HL-60 (cell line): ENCODE data around the gene ITSN2.

ENCODE experiments used
- DNase-seq, 2 experiments: peaks; one replicate each; pipeline ENCODE4 v3.0.0-alpha.2; 2010 to 2020; ENCODE audit warnings: low read depth in 1 of 2, low spot score in 1 of 2
- H3K27ac ChIP-seq: fragments of 250-450 bp; sonication (Bioruptor Pico); replicated peaks from 2 replicates; pipeline ENCODE4 v1.5.1; 2020; ENCODE audit warnings: mild to moderate bottlenecking, moderate library complexity
- H3K27me3 ChIP-seq: fragments of 250-450 bp; sonication (Bioruptor Pico); 2 replicates; pipeline ENCODE4 v1.5.1; 2021; ENCODE audit warnings: mild to moderate bottlenecking, moderate library complexity; ENCODE audit not compliant: insufficient read depth, poor library complexity, severe bottlenecking
- H3K4me3 ChIP-seq: replicated peaks from 2 replicates; pipeline ENCODE4 v1.5.1; 2011; ENCODE audit warnings: mild to moderate bottlenecking, control low read depth, low read length; ENCODE audit not compliant: insufficient read depth
- GABPA ChIP-seq: IDR thresholded peaks from 2 replicates; pipeline ENCODE4 v1.6.1; 2012; ENCODE audit warnings: low read depth
- POLR2AphosphoS5 ChIP-seq: IDR thresholded peaks from 2 replicates; pipeline ENCODE4 v1.6.1; 2012; ENCODE audit warnings: low read depth
- REST ChIP-seq: IDR thresholded peaks from 2 replicates; pipeline ENCODE4 v1.6.1; 2012; ENCODE audit warnings: low read depth; ENCODE audit not compliant: insufficient replicate concordance
- SPI1 ChIP-seq: IDR thresholded peaks from 2 replicates; pipeline ENCODE4 v1.6.1; 2012; ENCODE audit warnings: low read depth, mild to moderate bottlenecking, borderline replicate concordance
- TF ChIP-seq, protein P1 (sequence below): IDR thresholded peaks from one replicate; pipeline ENCODE4 v1.5.1; 2011; ENCODE audit warnings: low read length, control low read depth, inconsistent platforms; ENCODE audit not compliant: insufficient read depth

ITSN2 gene

DNA sequence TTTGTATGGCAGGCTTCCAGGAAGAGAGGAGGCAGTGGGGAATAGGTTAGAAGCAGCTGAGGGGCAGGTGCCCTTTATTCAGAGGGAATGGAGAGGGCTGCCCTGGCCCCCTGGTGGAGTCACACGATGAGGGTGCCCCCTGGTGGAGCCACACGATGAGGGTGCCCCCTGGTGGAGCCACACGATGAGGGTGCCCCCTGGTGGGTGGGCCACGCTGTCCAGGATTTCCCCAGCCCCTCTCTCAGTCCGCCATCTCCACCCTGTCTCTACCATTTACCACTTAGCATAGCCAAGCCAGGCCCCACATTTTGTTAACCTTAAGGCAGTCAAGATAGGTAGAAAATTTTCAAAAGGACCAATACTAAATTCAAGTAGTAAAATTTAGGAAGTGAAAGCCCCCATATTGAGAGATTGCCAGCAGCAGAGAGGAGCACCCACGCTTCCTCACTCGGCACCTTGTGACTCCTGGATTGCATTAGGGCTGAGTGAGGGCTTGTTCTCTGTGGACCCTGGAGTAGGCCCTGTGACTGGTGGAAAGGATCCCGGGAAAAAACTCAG lies 195.8 kb downstream of the ITSN2 start:
- Histone ChIP-seq H3K4me3 (no peak overlapping the region), H3K27ac (no peak overlapping the region), H3K27me3 (no peaks in the 10 kb centered on the region)
- peak in 1 of 2 experiments; percentile 17 for DNase-seq
- TF ChIP-seq, protein P1, sequence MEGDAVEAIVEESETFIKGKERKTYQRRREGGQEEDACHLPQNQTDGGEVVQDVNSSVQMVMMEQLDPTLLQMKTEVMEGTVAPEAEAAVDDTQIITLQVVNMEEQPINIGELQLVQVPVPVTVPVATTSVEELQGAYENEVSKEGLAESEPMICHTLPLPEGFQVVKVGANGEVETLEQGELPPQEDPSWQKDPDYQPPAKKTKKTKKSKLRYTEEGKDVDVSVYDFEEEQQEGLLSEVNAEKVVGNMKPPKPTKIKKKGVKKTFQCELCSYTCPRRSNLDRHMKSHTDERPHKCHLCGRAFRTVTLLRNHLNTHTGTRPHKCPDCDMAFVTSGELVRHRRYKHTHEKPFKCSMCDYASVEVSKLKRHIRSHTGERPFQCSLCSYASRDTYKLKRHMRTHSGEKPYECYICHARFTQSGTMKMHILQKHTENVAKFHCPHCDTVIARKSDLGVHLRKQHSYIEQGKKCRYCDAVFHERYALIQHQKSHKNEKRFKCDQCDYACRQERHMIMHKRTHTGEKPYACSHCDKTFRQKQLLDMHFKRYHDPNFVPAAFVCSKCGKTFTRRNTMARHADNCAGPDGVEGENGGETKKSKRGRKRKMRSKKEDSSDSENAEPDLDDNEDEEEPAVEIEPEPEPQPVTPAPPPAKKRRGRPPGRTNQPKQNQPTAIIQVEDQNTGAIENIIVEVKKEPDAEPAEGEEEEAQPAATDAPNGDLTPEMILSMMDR: peak; percentile 17
- TF ChIP-seq REST: no peak
- 0 out of 2 replicates have a peak, but pooled peaks have one; percentile 12 for TF ChIP-seq SPI1
- TF ChIP-seq GABPA: no peak
- TF ChIP-seq POLR2AphosphoS5: no peak

DNA sequence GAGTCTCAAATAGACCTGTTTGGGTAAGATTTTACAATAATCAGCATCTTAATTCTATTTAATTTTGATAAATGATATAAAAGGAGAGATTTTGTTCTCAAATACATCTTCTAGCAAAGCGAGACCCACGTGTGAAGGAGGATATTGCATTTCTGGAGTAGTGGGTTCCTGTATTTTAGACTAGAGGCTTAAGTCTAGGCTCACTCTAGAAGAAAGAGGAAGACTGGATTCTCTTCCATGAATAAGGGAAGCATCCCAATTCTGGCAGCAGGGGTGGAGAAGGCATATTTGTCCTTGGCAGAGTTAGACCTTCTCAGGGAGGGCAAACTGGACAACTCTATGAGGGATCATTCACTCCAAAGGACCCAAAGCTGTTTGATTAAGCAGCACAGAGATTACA lies 196.7 kb downstream of the ITSN2 start:
- Histone ChIP-seq H3K27me3 (no peaks in the 10 kb centered on the region), H3K27ac (no peak overlapping the region), H3K4me3 (no peak overlapping the region)
- DNase-seq: no peak
- TF ChIP-seq, protein P1: no peak
- no peak for TF ChIP-seq GABPA
- TF ChIP-seq POLR2AphosphoS5: no peak
- TF ChIP-seq REST: no peak
- no peak for TF ChIP-seq SPI1

DNA sequence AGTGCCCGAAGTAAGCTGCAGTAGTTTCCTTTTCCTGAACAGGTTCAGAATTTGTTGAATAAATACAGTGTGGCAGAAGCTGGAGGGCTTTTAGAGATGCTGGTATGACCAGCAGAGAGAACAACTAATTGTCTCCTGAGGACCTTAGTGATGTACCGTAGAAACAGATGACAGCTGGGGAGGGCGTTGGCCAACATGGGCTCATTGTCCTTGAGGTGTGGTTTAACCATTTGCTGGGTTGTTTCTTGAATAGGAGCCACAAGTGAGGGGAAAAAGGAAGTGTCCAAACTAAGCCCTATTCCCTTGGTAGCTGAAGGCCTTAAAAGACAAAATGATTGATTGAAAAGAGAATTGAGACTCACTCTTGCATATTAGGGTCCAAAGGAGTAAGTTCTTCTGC lies 197.2 kb downstream of the ITSN2 start:
- Histone ChIP-seq H3K27ac (no peak overlapping the region), H3K27me3 (no peaks in the 10 kb centered on the region), H3K4me3 (no peak overlapping the region)
- peak in 1 of 2 experiments; percentile 23 for DNase-seq
- TF ChIP-seq REST: no peak
- TF ChIP-seq SPI1: peak; percentile 48; the same call in 1 of the 2 replicates

- Histone ChIP-seq H3K27ac (no peak overlapping the region; the same call in 1 of the 2 replicates), H3K4me3 (no peak overlapping the region), H3K27me3 (no peaks in the 10 kb centered on the region)
- DNase-seq: no peak
- TF ChIP-seq SPI1 (no peak), POLR2AphosphoS5 (no peak), REST (no peak)
- TF ChIP-seq, protein P1: no peak
Measured at GRCh38 chr2:24162494-24162893, 197.8 kb downstream of the ITSN2 start.
